Measurements from ENCODE around the gene LTBP3. TPM values are rescaled to one million over a fixed set of nuclear protein-coding genes. Genes with fewer than 3 reads are reported as not detected.

LTBP3 gene
- total RNA-seq, 1 donor from 2014 or later, result 22.5 TPM

DNA sequence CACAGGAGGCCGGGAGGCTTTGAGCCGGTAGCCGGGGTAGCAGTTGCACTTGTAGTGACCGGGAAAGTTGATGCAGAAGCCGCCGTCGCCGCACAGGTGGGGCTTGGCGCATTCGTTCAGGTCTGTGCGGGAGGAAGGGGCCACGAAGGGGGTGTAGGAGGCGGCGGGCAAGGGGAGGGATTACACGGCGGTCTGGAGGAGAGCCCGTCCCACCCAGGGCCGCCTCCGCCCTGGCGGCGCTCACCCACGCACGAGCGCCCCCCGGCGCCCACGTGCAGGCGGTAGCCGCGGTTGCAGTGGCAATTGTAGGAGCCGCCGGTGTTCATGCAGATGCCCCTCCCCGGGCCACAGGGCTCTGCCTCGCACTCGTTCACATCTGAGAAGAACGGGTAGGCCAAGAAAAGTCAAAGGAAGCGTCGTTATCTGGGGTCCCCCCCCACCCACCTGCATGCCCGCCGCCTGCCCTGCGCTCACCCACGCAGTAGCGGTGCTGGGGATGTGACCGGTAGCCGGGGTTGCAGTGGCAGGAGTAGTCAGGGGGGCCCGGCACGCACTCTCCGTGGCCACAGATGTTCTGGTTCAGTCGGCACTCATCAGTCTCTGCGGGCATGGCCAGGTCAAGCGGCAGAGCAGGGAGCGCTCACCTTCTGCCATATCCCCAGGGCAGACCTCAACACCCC, 10.6 kb downstream of the LTBP3 start:
- Mint-ChIP-seq H3K4me1 (peaks cover 33% of the 10 kb centered on the region), H3K27ac (ENCODE audit: unreplicated experiment) (no peak overlapping the region), H3K9me3 (no peaks in the 10 kb centered on the region), H3K27me3 (ENCODE audit: low read depth) (peaks cover 67% of the 10 kb centered on the region), H3K4me3 (no peak overlapping the region), H3K36me3 (ENCODE audit: low read depth) (no peaks in the 10 kb centered on the region)
- TF ChIP-seq, protein P1, sequence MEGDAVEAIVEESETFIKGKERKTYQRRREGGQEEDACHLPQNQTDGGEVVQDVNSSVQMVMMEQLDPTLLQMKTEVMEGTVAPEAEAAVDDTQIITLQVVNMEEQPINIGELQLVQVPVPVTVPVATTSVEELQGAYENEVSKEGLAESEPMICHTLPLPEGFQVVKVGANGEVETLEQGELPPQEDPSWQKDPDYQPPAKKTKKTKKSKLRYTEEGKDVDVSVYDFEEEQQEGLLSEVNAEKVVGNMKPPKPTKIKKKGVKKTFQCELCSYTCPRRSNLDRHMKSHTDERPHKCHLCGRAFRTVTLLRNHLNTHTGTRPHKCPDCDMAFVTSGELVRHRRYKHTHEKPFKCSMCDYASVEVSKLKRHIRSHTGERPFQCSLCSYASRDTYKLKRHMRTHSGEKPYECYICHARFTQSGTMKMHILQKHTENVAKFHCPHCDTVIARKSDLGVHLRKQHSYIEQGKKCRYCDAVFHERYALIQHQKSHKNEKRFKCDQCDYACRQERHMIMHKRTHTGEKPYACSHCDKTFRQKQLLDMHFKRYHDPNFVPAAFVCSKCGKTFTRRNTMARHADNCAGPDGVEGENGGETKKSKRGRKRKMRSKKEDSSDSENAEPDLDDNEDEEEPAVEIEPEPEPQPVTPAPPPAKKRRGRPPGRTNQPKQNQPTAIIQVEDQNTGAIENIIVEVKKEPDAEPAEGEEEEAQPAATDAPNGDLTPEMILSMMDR (conservative IDR thresholded peaks at IDR 0.05), result no peak
- DNase-seq (ENCODE audit: low read depth, low spot score), result no peak

DNA sequence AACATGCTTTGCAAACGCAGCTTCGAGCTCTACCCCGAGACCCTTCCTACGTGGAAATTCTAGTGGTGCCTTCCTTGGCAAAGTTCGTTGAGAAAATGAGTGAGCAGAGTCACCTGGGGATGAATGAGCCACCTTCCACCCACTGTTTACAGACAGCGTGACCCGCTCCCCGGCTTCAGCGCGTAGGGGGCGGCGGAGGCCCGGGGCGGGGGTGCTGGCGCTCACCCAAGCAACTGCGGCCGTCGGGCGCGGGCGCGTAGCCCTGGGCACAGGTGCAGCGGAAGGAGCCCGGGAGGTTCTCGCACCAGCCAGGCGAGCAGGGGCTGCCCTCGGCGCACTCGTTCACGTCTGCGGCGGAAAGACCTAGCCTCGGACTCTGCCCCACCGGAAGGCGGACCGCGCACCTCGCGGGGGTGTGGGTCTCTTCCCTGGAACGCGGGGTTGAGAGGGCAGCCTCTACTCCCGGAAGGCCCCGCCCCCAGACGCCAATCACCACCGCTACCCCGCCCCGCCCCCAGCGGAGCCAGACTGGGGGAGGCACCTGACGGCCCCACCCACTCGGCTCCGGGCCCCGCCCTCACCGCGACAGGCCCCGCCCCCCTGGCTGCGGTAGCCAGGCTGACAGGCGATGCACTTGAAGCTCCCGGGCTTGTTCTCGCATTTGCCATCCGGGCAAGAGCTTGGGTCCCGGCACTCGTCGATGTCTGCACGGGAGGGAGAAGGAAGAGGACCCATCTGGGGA, 11.8 kb downstream of the LTBP3 start:
- no peaks in the 10 kb centered on the region for H3K36me3 Mint-ChIP-seq (ENCODE audit: low read depth)
- H3K27me3 Mint-ChIP-seq (ENCODE audit: low read depth), result peaks cover 70% of the 10 kb centered on the region
- DNase-seq (ENCODE audit: low read depth, low spot score), result peak; percentile 80
- H3K4me1 Mint-ChIP-seq, result peaks cover 26% of the 10 kb centered on the region
- H3K4me3 Mint-ChIP-seq, result peak overlapping the region; percentile 38
- TF ChIP-seq, protein P1 (conservative IDR thresholded peaks at IDR 0.05), result no peak
- H3K27ac Mint-ChIP-seq (ENCODE audit: unreplicated experiment), result no peak overlapping the region
- H3K9me3 Mint-ChIP-seq, result no peaks in the 10 kb centered on the region

DNA sequence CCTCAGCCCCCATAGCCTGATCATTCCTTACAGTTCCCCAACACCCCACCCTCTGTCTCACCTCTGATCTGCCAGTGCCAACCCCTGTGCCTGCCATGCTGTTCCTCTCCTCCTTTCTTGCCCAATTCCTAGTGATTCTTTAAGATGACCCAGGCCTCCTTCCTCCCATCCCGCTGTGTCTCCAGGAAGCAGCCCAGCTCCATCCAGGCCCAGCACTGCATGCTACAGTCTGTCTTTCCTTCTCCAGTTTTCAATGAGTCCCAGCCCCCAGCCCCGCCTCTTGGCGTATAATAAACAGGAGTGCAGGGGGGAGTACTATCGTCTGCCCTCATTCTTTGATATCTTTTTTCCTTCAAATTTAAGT, 12.3 kb downstream of the LTBP3 start:
- no peak for DNase-seq (ENCODE audit: low read depth, low spot score)
- peak overlapping the region; percentile 38 for H3K4me3 Mint-ChIP-seq
- H3K27ac Mint-ChIP-seq (ENCODE audit: unreplicated experiment), result no peak overlapping the region
- H3K9me3 Mint-ChIP-seq, result no peaks in the 10 kb centered on the region
- TF ChIP-seq, protein P1 (conservative IDR thresholded peaks at IDR 0.05), result no peak
- no peaks in the 10 kb centered on the region for H3K36me3 Mint-ChIP-seq (ENCODE audit: low read depth)
- peaks cover 22% of the 10 kb centered on the region for H3K4me1 Mint-ChIP-seq
- H3K27me3 Mint-ChIP-seq (ENCODE audit: low read depth), result peaks cover 71% of the 10 kb centered on the region

DNA sequence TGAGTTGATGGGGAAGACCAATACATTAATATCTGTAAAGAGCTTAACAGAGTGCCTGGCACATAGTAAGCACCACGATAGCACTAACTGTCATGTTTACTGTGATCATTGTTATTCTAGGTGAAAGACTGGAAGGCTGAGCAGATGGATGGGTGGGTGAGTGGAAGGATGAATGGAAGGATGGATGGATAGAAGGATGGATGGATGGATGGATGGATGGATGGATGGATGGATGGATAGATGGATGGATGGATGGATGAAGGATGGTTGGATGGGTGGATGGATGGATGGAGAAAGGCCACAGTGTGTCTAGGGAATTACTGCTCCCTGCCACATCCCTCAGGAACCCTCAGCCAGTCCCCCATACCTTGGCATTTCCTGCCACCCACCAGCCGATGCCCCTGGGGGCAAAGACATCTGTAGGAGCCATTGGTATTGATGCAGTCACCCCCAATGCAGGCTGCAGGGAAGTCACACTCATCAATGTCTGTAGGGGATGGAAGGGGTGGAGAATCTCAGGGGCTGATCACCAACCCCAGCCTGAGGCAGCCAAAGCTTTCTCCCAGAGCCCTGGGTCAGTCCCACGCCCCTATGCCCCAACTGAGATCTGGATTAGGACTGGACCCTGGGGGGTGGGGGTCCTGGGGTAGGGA, 15.3 kb downstream of the LTBP3 start:
- Mint-ChIP-seq H3K27me3 (ENCODE audit: low read depth) (peaks cover 72% of the 10 kb centered on the region), H3K4me3 (no peak overlapping the region), H3K36me3 (ENCODE audit: low read depth) (no peaks in the 10 kb centered on the region), H3K9me3 (no peaks in the 10 kb centered on the region), H3K27ac (ENCODE audit: unreplicated experiment) (no peak overlapping the region), H3K4me1 (peaks cover 15% of the 10 kb centered on the region)
- no peak for DNase-seq (ENCODE audit: low read depth, low spot score)
- TF ChIP-seq, protein P1 (conservative IDR thresholded peaks at IDR 0.05), result no peak

DNA sequence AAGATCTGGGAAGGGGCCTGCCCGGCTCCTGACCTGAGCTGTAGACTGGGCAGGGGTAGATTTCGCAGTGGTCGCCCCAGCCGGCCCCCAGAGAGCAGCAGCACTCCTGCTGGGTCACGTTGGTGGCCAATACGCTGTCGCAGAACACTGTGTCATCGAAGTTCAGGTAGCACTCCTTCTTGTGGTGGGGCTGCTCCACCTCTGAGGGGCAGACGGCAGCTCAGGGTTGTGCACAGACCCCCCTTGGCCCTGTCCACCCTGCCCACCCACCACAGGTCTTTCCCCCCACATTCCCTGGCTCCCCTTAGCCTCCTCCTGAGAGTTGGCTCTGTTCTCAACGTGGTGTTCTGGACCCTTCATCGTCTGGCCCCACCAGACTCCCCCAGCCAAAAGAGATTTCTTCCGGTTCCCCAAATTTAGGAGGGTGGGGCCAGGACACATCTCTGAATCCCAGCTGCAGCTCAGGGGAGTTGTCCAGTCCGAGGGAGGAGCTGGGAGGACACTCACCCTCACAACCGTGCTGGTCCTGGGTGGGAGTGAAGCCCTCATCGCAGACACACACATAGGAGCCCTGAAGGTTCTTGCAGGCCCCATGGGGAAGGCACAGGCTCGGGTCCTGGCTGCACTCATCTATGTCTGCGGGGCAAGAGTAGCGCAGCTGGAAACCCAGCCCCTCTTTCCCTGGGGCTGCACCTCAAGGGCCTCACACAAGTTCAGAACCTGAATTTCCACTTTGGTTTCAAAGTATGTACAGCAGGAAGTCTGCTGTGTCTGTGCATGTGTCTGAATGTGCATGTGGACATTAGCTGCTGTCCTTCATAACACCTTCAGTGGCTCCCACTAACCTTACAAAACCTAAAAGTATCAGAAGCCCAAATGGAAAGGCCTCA, 16.8 kb downstream of the LTBP3 start:
- H3K27ac Mint-ChIP-seq (ENCODE audit: unreplicated experiment), result no peak overlapping the region
- H3K36me3 Mint-ChIP-seq (ENCODE audit: low read depth), result no peaks in the 10 kb centered on the region
- no peak for DNase-seq (ENCODE audit: low read depth, low spot score)
- no peaks in the 10 kb centered on the region for H3K9me3 Mint-ChIP-seq
- peaks cover 77% of the 10 kb centered on the region for H3K27me3 Mint-ChIP-seq (ENCODE audit: low read depth)
- H3K4me1 Mint-ChIP-seq, result peaks cover 15% of the 10 kb centered on the region
- peak overlapping the region; percentile 78 for H3K4me3 Mint-ChIP-seq
- TF ChIP-seq, protein P1 (conservative IDR thresholded peaks at IDR 0.05), result no peak

Data from neural crest cell (in vitro differentiated cells).